HepG2 (cell line): ENCODE measurements around the gene ENGASE. TPM values are rescaled to one million over a fixed set of nuclear protein-coding genes. Genes with fewer than 3 reads are reported as not detected.

Experiments
- ATAC-seq: fragments of 200-7000 bp; cut with Tn5 transposase; 3 replicates; pipeline ENCODE4 v1.9.1; 2020; ENCODE audit warnings: mild to moderate bottlenecking, moderate library complexity
- BruUV-seq: library from RNA; stranded (reverse); fragments of 400-500 nt; replicated peaks from 2 replicates; lab custom pipeline; 2021; lab: Mats Ljungman, UMichigan
- CTCF ChIA-PET: fragments of 300-600 bp; formaldehyde crosslinking; extraction: SDS; loops from one replicate; lab custom pipeline; 2021; ENCODE audit warnings: low total read pairs, inconsistent platforms, low intra/inter-chr PET ratio; lab: Yijun Ruan, JAX
- POLR2A ChIA-PET: fragments of 350-600 bp; sonication (Branson Sonifier 250); formaldehyde crosslinking; loops from one replicate; lab custom pipeline; 2020; ENCODE audit warnings: antibody characterized with exemption, inconsistent platforms; lab: Yijun Ruan, JAX
- DNase-seq: peaks from one replicate; pipeline ENCODE4 v3.0.0-alpha.2; 2015; ENCODE audit warnings: low spot score
- FAIRE-seq: peaks from 3 replicates; lab custom pipeline; 2011; peaks lifted over from hg19 to GRCh38; lab: Jason Lieb, UNC
- H2AFZ ChIP-seq: one replicate; pipeline ENCODE4 v1.6.1; 2011; ENCODE audit warnings: low read length, inconsistent platforms
- H3K27ac ChIP-seq: fragments of 300-600 bp; 3 replicates; pipeline ENCODE4 v1.8.0; 2011; ENCODE audit warnings: mixed run types, mild to moderate bottlenecking, mixed read lengths, low read length, inconsistent platforms; ENCODE audit not compliant: insufficient read depth; ENCODE audit errors: extremely low read length
- H3K27me3 ChIP-seq, 2 experiments: fragments of 200-600 bp in 1 of 2; 2 replicates in 1 of 2; 3 replicates in 1 of 2; pipeline versions ENCODE4 v1.6.0 to v1.8.0; 2011; ENCODE audit warnings: low read length in 2 of 2, mild to moderate bottlenecking in 2 of 2, moderate library complexity in 2 of 2, inconsistent platforms in 1 of 2; ENCODE audit not compliant: insufficient read depth in 2 of 2, control insufficient read depth in 1 of 2
- H3K36me3 ChIP-seq, 2 experiments: fragments of 200-600 bp in 1 of 2; replicated peaks in 1 of 2; 2 replicates in 1 of 2; 3 replicates in 1 of 2; pipeline versions ENCODE4 v1.5.1 to v1.8.0; 2011; ENCODE audit warnings: low read length in 2 of 2, inconsistent platforms in 1 of 2; ENCODE audit not compliant: insufficient read depth in 2 of 2, control insufficient read depth in 1 of 2
- H3K4me1 ChIP-seq: 2 replicates; pipeline ENCODE4 v1.5.1; 2012; ENCODE audit warnings: low read length, inconsistent platforms; ENCODE audit not compliant: insufficient read depth
- H3K4me2 ChIP-seq: 2 replicates; pipeline ENCODE4 v1.6.0; 2011; ENCODE audit warnings: low read depth, low read length, inconsistent platforms
- H3K4me3 ChIP-seq, 3 experiments: fragments of 200-600 bp in 1 of 3; sonication (generic), shearing (Covaris generic) in 1 of 3; replicated peaks in 1 of 3; 2 replicates each; pipeline ENCODE4 v1.5.1; 2011 to 2016; ENCODE audit warnings: low read length in 3 of 3, inconsistent platforms in 2 of 3, low read depth in 2 of 3, mild to moderate bottlenecking in 2 of 3, control low read depth in 1 of 3, mixed read lengths in 1 of 3; ENCODE audit not compliant: insufficient read depth in 1 of 3
- H3K79me2 ChIP-seq: one replicate; pipeline ENCODE4 v1.6.1; 2011; ENCODE audit warnings: low read length, inconsistent platforms; ENCODE audit not compliant: insufficient read depth
- H3K9ac ChIP-seq: 2 replicates; pipeline ENCODE4 v1.6.0; 2011; ENCODE audit warnings: mild to moderate bottlenecking, low read depth, low read length, inconsistent platforms; ENCODE audit not compliant: insufficient read depth
- H3K9me3 ChIP-seq: 2 replicates; pipeline ENCODE4 v1.5.1; 2012; ENCODE audit warnings: mild to moderate bottlenecking, low read length
- H4K20me1 ChIP-seq: 2 replicates; pipeline ENCODE4 v1.6.0; 2011; ENCODE audit warnings: inconsistent platforms, mild to moderate bottlenecking, low read length, moderate library complexity; ENCODE audit not compliant: insufficient read depth
- KDM1A ChIP-seq: IDR thresholded peaks from 2 replicates; pipeline ENCODE4 v1.6.1; 2016; ENCODE audit warnings: missing compliant biosample characterization
- RNF2 ChIP-seq: fragments of 450-650 bp; conservative IDR thresholded peaks from 2 replicates; pipeline ENCODE4 v1.6.1; 2016; ENCODE audit warnings: low read depth
- TAF1 ChIP-seq: sonication (generic); formaldehyde crosslinking; IDR thresholded peaks from 2 replicates; pipeline ENCODE4 v1.4.0; 2020; ENCODE audit warnings: missing genetic modification reagents
- ZNF234 ChIP-seq: sonication (generic); formaldehyde crosslinking; conservative IDR thresholded peaks from 2 replicates; pipeline ENCODE4 v1.5.1; 2020; ENCODE audit warnings: mild to moderate bottlenecking, missing genetic modification reagents
- ZNF569 ChIP-seq: sonication (generic); formaldehyde crosslinking; IDR thresholded peaks from 2 replicates; pipeline ENCODE4 v1.5.0; 2020; ENCODE audit warnings: mild to moderate bottlenecking, missing genetic modification reagents, moderate library complexity, borderline replicate concordance
- ZSCAN29 ChIP-seq: sonication (generic); formaldehyde crosslinking; conservative IDR thresholded peaks from 2 replicates; pipeline ENCODE4 v1.4.0; 2020; ENCODE audit warnings: mild to moderate bottlenecking, missing genetic modification reagents
- WGBS: methylation state at CpG from one replicate; pipeline ENCODE4 v1.1.6; 2017; ENCODE audit warnings: low lambda C conversion rate; 5-methylcytosine and 5-hydroxymethylcytosine counted together
- in situ Hi-C: cut with HindIII; loops from 2 replicates; pipeline ENCODE4 v1.10.0; 2017; ENCODE audit warnings: low pct_unique_long_range_greater_than_20kb; ENCODE audit not compliant: extremely low pct_ligation_motif_present
- intact Hi-C: fragments of 100-400 bp; cut with micrococcal nuclease; formaldehyde crosslinking; loops from one replicate; pipeline ENCODE4 v1.10.0; 2022; ENCODE audit not compliant: unreplicated experiment
- polyA plus RNA-seq, 8 experiments: library from polyadenylated mRNA; depleted of rRNA in 3 of 8; stranded (reverse) in 7 of 8; unstranded in 1 of 8; fragments of >200 nt; fragmentation: Illumina TruSeq in 4 of 8; extraction: Trizol in 4 of 8; gene quantifications; 2 replicates each; pipeline versions ENCODE4 v1.2.1 to v1.2.3, GENCODE V29; 2011 to 2016; ENCODE audit warnings: low read depth in 4 of 8, missing spikeins in 1 of 8, mixed read lengths in 1 of 8; ENCODE audit not compliant: insufficient read depth in 1 of 8
- total RNA-seq, 5 experiments: library from RNA; depleted of rRNA; stranded (reverse); fragments of >200 nt; fragmentation: Illumina TruSeq; extraction: Trizol; gene quantifications; 2 replicates each; pipeline ENCODE4 v1.2.3, GENCODE V29; 2016; ENCODE audit warnings: low read depth in 1 of 5
- TF ChIP-seq, protein P1 (sequence below): sonication (generic); formaldehyde crosslinking; IDR thresholded peaks from 2 replicates; pipeline ENCODE4 v1.5.0; 2020; ENCODE audit warnings: mild to moderate bottlenecking, missing genetic modification reagents, moderate library complexity
- TF ChIP-seq, protein P2 (sequence below): sonication (generic); formaldehyde crosslinking; IDR thresholded peaks from 2 replicates; pipeline ENCODE4 v1.5.1; 2020; ENCODE audit warnings: missing genetic modification reagents, mild to moderate bottlenecking, borderline replicate concordance
- TF ChIP-seq, protein P3 (sequence below): sonication (generic); formaldehyde crosslinking; IDR thresholded peaks from 2 replicates; pipeline ENCODE4 v1.5.0; 2020; ENCODE audit warnings: missing genetic modification reagents

ENGASE gene
- total and polyA plus RNA-seq, 2 of the 13 experiments (the other 11 are each of a cell fraction or from before 2014, with no cell fraction given), result 10.6 to 18.1 TPM

DNA sequence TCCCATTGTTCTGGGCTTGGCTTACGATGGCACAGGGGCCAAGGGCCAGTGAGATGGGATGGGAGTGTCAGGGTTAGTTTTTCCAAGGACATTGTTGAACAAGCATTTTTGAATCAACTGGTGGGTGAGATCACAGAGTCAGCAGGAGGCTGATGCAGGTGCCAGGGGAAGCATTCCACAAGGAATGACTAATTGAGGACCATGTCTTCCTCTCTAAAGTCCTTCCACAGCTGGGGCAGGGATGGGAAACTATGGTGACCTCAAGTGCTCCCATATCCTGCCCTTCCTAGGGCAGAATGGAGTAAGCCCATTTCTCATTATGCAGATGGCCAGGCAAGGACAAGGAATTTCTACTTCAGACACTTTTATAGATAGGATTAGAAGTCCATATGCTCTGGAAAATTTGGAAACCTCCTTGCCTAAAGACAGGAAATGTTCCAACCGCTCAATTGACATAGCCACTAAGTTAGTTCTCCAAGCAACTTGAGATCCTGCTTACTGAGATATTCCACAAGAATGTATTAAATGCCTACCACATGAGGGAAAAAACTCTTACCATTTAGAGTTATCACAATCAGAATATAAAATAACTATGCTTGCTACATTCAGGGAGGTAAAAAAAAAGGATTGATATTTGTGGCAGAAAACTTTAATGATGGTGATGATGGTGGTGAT is 21.2 kb upstream of the ENGASE start:
- intact Hi-C loops (no loop called here), in situ Hi-C loops (no loop called here)
- H3K4me1 ChIP-seq, result peaks cover 15% of the 10 kb centered on the region
- BruUV-seq, result no TSS peak
- no peak overlapping the region for H3K4me2 ChIP-seq
- no peak overlapping the region for H3K9ac ChIP-seq
- FAIRE-seq (no peak), ATAC-seq (no peak)
- ChIA-PET CTCF (no interaction called here), POLR2A (no interaction called here)
- no peak overlapping the region for H2AFZ ChIP-seq
- H3K27ac ChIP-seq, result no peak overlapping the region
- H3K36me3 ChIP-seq, result no peaks in the 10 kb centered on the region
- no peaks in the 10 kb centered on the region for H4K20me1 ChIP-seq
- H3K9me3 ChIP-seq, result peaks cover 16% of the 10 kb centered on the region
- TF ChIP-seq, protein P1, sequence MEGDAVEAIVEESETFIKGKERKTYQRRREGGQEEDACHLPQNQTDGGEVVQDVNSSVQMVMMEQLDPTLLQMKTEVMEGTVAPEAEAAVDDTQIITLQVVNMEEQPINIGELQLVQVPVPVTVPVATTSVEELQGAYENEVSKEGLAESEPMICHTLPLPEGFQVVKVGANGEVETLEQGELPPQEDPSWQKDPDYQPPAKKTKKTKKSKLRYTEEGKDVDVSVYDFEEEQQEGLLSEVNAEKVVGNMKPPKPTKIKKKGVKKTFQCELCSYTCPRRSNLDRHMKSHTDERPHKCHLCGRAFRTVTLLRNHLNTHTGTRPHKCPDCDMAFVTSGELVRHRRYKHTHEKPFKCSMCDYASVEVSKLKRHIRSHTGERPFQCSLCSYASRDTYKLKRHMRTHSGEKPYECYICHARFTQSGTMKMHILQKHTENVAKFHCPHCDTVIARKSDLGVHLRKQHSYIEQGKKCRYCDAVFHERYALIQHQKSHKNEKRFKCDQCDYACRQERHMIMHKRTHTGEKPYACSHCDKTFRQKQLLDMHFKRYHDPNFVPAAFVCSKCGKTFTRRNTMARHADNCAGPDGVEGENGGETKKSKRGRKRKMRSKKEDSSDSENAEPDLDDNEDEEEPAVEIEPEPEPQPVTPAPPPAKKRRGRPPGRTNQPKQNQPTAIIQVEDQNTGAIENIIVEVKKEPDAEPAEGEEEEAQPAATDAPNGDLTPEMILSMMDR, result no peak
- TF ChIP-seq ZSCAN29 (no peak), KDM1A (no peak), ZNF234 (CRISPR knock-in tag) (no peak), ZNF569 (CRISPR knock-in tag) (no peak), TAF1 (CRISPR knock-in tag) (no peak), RNF2 (no peak)
- TF ChIP-seq, protein P2, sequence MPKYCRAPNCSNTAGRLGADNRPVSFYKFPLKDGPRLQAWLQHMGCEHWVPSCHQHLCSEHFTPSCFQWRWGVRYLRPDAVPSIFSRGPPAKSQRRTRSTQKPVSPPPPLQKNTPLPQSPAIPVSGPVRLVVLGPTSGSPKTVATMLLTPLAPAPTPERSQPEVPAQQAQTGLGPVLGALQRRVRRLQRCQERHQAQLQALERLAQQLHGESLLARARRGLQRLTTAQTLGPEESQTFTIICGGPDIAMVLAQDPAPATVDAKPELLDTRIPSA (CRISPR knock-in tag), result no peak
- TF ChIP-seq, protein P3, sequence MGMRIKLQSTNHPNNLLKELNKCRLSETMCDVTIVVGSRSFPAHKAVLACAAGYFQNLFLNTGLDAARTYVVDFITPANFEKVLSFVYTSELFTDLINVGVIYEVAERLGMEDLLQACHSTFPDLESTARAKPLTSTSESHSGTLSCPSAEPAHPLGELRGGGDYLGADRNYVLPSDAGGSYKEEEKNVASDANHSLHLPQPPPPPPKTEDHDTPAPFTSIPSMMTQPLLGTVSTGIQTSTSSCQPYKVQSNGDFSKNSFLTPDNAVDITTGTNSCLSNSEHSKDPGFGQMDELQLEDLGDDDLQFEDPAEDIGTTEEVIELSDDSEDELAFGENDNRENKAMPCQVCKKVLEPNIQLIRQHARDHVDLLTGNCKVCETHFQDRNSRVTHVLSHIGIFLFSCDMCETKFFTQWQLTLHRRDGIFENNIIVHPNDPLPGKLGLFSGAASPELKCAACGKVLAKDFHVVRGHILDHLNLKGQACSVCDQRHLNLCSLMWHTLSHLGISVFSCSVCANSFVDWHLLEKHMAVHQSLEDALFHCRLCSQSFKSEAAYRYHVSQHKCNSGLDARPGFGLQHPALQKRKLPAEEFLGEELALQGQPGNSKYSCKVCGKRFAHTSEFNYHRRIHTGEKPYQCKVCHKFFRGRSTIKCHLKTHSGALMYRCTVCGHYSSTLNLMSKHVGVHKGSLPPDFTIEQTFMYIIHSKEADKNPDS (CRISPR knock-in tag), result no peak
- TF ChIP-seq, all 625 proteins: peak for 0
- Histone ChIP-seq H3K79me2 (no peaks in the 10 kb centered on the region), H3K4me3 (no peak overlapping the region), H3K27me3 (peaks cover 11 to 40% of the 10 kb centered on the region in 2 experiments)
- DNase-seq, result no peak
- 10% methylated on average over 2 of the region's 2 CpGs for WGBS
